ENCODE measurements around the gene TMEM187. TPM values are rescaled to one million over a fixed set of nuclear protein-coding genes. Genes with fewer than 3 reads are reported as not detected.
A peak's percentile ranks its signal among the peaks of the same experiment; 100 is the strongest.

TMEM187 gene
- total and polyA plus RNA-seq, 12 donors = 3.4 to 13.2 (median 7.5) TPM

- intact Hi-C loops (cut with DNase I) = no loop called here
- DNase-seq = no peak
- Histone ChIP-seq H3K4me3 (no peak overlapping the region), H3K36me3 (no peaks in the 10 kb centered on the region), H3K27me3 (peaks cover 0 to 68% (median 0%) of the 10 kb centered on the region in 7 donors), H3K9me3 (no peaks in the 10 kb centered on the region), H3K4me1 (peaks cover 0 to 29% (median 4%) of the 10 kb centered on the region in 9 donors), H3K27ac (no peak overlapping the region)
- 69 to 77% methylated on average over 7 of the region's 7 CpGs for WGBS, 2 donors
- TF ChIP-seq, protein P1, sequence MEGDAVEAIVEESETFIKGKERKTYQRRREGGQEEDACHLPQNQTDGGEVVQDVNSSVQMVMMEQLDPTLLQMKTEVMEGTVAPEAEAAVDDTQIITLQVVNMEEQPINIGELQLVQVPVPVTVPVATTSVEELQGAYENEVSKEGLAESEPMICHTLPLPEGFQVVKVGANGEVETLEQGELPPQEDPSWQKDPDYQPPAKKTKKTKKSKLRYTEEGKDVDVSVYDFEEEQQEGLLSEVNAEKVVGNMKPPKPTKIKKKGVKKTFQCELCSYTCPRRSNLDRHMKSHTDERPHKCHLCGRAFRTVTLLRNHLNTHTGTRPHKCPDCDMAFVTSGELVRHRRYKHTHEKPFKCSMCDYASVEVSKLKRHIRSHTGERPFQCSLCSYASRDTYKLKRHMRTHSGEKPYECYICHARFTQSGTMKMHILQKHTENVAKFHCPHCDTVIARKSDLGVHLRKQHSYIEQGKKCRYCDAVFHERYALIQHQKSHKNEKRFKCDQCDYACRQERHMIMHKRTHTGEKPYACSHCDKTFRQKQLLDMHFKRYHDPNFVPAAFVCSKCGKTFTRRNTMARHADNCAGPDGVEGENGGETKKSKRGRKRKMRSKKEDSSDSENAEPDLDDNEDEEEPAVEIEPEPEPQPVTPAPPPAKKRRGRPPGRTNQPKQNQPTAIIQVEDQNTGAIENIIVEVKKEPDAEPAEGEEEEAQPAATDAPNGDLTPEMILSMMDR (IDR thresholded peaks at IDR 0.05) = no peak
- ATAC-seq = no peak
Observed at GRCh38 chrX:153939573-153939972, 33.0 kb upstream of the TMEM187 start.

DNA sequence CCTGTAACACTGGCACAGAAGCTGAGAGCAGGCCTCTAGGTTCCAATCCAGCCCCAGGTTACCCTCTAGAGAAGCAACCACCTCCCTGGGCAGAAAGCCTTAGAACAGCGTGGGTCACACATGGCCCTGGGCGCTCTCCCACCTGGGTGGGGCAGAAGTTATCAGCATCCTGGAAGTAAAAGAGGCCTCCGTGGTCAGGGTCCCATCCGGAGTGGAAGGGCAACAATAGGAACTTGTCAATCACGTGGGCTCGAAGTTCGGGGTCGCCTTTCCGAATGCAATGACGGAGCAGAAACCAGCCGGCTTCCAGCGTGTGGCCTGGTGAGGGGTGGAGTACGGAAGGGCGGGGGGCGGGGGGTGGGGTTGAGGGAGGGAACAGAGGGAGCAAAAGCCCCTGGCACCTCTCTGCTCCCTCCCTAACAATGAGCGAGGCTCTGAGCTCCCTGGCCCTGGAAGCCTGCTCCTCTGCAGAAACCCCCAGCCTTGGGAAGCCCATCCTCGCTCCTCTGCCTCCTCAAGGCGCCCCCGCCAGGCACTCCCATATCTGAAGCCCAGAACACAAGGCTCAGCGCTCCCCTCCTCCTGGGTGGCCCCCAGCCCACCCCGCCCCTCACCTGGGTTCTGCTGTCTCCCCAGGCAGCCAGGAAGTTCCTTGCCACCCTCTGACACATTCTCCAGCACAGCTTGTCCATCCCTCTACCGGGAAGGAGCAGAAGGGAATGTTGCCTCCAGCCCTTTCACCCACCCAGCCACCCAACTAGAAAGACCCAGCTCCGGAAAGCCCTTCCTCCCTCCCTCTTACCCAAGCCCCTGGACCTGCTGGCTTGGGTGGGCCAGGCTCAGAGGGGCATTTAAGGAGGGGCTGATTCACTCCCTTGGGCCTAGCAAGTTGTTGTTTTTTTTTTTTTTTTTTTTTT is 31.0 kb upstream of the TMEM187 start:
- WGBS, 2 donors = 52 to 60% methylated on average over 21 to 23 of the region's 23 CpGs
- H3K27me3 ChIP-seq = peaks cover 0 to 64% (median 0%) of the 10 kb centered on the region in 7 donors
- H3K4me1 ChIP-seq = peaks cover 0 to 29% (median 0%) of the 10 kb centered on the region in 9 donors
- H3K4me3 ChIP-seq = peak overlapping the region in 3 of 10 donors; percentile 14 to 23 (median 18)
- ATAC-seq (peak in 3 of 8 donors; percentile 5 to 50 (median 36)), DNase-seq (no peak)
- no peaks in the 10 kb centered on the region for H3K36me3 ChIP-seq
- TF ChIP-seq, protein P1 (IDR thresholded peaks at IDR 0.05) = no peak
- peak overlapping the region in 6 of 10 donors; percentile 10 to 69 (median 34) for H3K27ac ChIP-seq
- no peaks in the 10 kb centered on the region for H3K9me3 ChIP-seq
- intact Hi-C loops (cut with DNase I) = loop anchor here in 1 of 10 donors (10.0 kb wide), 1 partner anchor 147 kb away; the partner anchor contains the start of genes IDH3G and SSR4

DNA sequence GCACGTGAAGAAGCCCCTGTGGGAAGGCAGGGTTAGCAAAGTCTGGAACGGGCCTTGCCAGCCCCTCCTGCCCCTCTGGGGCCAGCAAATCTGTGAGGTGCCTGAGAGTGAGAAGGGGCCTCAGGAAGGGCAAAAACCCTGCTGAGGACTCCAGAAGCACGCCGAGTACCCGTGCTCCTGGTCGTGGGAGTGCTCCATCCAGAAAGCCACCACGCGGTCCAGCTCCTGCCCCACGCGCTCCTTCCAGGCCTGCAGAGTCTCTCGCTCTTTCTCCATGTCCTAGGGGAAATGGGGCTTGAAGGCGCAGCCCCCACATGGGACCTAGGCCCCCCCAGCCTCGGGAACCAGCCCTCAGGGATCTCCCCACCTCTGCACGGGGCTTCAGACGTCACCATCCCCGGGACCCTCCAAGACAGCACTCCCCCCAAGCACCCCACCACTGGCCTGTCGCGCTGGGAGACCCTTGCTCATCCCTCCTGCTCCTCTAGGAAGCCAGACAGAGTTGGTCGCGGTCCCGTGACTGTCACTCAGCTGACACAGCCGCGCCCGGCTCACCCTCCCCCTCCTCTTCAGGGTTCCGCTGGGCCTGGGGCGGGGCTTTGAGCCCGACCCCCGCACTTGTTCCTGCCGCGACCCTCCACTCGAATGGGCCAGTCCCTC is 28.3 kb upstream of the TMEM187 start, which contains the start of gene RENBP:
Gene RENBP (minus strand): TSS at position 504 of the 660 bp plus-strand sequence. CDS start 33 bp downstream, at position 471.
- peak; percentile 39 to 64 for DNase-seq
- TF ChIP-seq, protein P1 (IDR thresholded peaks at IDR 0.05) = no peak
- peak within 1 kb of the TSS in 9 of 10 donors; percentile 16 to 54 (median 42) for H3K4me3 ChIP-seq
- peak; percentile 18 to 66 (median 46) for ATAC-seq
- WGBS, 2 donors = 13 to 23% methylated on average over 26 to 29 of the region's 31 CpGs
- peaks cover 0 to 53% (median 0%) of the 10 kb centered on the region in 7 donors for H3K27me3 ChIP-seq
- no peaks in the 10 kb centered on the region for H3K9me3 ChIP-seq
- intact Hi-C loops (cut with DNase I) = loop anchor here in 1 of 10 donors (10.0 kb wide), 1 partner anchor 149 kb away; the partner anchor contains the start of genes IDH3G and SSR4
- peaks cover 0 to 46% (median 11%) of the 10 kb centered on the region in 9 donors for H3K4me1 ChIP-seq
- H3K27ac ChIP-seq = peak within 1 kb of the TSS in 6 of 10 donors; percentile 15 to 82 (median 37)
- peaks cover 0 to 14% (median 0%) of the 10 kb centered on the region in 9 donors for H3K36me3 ChIP-seq

- Histone ChIP-seq H3K4me1 (peaks cover 0 to 51% (median 11%) of the 10 kb centered on the region in 9 donors), H3K27ac (peak overlapping the region in 6 of 10 donors; percentile 15 to 82 (median 30)), H3K27me3 (peaks cover 0 to 53% (median 0%) of the 10 kb centered on the region in 7 donors), H3K9me3 (no peaks in the 10 kb centered on the region), H3K36me3 (peaks cover 0 to 19% (median 0%) of the 10 kb centered on the region in 9 donors), H3K4me3 (peak overlapping the region in 9 of 10 donors; percentile 16 to 54 (median 42))
- WGBS, 2 donors = 46 to 54% methylated on average over 6 of the region's 6 CpGs
- intact Hi-C loops (cut with DNase I) = loop anchor here in 2 of 10 donors (5.0 to 10.0 kb wide), 2 partner anchors 150 to 182 kb away; partner anchors contain the start of genes IDH3G (in 1 of the 2), PLXNB3 (in 1 of the 2) and SSR4 (in 1 of the 2)
- DNase-seq (no peak), ATAC-seq (peak in 3 of 8 donors; percentile 5 to 12 (median 8))
- TF ChIP-seq, protein P1 (IDR thresholded peaks at IDR 0.05) = no peak
Observed at GRCh38 chrX:153944800-153945150, 27.8 kb upstream of the TMEM187 start.
